Measurements from ENCODE around the gene CMSS1. TPM values are rescaled to one million over a fixed set of nuclear protein-coding genes. Genes with fewer than 3 reads are reported as not detected.
"Not testable (repeated sequence)": the region's sequence is repeated elsewhere in the genome, so short reads cannot be mapped to it uniquely, and the experiment has no call there.

Gene CMSS1
- total RNA-seq, 1 experiment from 2014 or later = 98.6 TPM

DNA sequence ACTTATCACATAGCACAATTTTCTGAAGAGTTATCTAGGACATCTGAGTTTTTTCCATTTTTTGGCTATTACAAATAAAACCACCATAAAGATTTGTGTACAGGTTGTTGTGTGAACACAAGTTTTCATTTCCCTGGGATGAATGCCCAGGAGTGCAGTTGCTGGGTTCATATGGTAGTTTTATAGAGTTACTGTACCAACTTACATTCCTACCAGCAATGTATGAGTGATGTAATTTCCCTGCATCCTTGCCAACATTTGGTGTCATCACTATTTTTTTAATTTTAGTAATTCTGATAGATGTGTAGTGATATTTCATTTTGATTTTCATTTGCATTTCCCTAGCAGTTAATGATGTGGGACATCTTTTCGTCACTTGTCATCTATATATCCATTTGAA is 276.2 kb downstream of the CMSS1 start:
- Histone ChIP-seq H3K27ac (ENCODE audit: low read depth, low read length, poor library complexity, severe bottlenecking) (no peak overlapping the region), H3K36me3 (ENCODE audit: insufficient read depth, low read length, poor library complexity, severe bottlenecking) (no peaks in the 10 kb centered on the region), H3K27me3 (replicated peaks; ENCODE audit: insufficient read depth, low read depth, low read length, poor library complexity) (no peaks in the 10 kb centered on the region), H3K9me3 (ENCODE audit: low read depth, low read length, poor library complexity, severe bottlenecking) (no peaks in the 10 kb centered on the region), H3K4me3 (ENCODE audit: low read depth, low read length, poor library complexity, severe bottlenecking) (no peak overlapping the region), H3K4me1 (ENCODE audit: insufficient read depth, low read length, poor library complexity, severe bottlenecking) (peaks cover 17% of the 10 kb centered on the region)
- DNase-seq (ENCODE audit: low spot score) = no peak
- BruUV-seq (replicated peaks) = no TSS peak
- TF ChIP-seq EZH2 (IDR thresholded peaks at IDR 0.05; ENCODE audit: borderline replicate concordance, low read depth, low read length, poor library complexity, severe bottlenecking) = no peak
- TF ChIP-seq, protein P1, sequence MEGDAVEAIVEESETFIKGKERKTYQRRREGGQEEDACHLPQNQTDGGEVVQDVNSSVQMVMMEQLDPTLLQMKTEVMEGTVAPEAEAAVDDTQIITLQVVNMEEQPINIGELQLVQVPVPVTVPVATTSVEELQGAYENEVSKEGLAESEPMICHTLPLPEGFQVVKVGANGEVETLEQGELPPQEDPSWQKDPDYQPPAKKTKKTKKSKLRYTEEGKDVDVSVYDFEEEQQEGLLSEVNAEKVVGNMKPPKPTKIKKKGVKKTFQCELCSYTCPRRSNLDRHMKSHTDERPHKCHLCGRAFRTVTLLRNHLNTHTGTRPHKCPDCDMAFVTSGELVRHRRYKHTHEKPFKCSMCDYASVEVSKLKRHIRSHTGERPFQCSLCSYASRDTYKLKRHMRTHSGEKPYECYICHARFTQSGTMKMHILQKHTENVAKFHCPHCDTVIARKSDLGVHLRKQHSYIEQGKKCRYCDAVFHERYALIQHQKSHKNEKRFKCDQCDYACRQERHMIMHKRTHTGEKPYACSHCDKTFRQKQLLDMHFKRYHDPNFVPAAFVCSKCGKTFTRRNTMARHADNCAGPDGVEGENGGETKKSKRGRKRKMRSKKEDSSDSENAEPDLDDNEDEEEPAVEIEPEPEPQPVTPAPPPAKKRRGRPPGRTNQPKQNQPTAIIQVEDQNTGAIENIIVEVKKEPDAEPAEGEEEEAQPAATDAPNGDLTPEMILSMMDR (conservative IDR thresholded peaks at IDR 0.05; ENCODE audit: low read depth, low read length) = no peak
- ChIA-PET CTCF (no interaction called here), POLR2A (ENCODE audit: low non-redundant PET) (no interaction called here)
- intact Hi-C loops (cut with micrococcal nuclease; ENCODE audit: unreplicated experiment) = no loop called here

DNA sequence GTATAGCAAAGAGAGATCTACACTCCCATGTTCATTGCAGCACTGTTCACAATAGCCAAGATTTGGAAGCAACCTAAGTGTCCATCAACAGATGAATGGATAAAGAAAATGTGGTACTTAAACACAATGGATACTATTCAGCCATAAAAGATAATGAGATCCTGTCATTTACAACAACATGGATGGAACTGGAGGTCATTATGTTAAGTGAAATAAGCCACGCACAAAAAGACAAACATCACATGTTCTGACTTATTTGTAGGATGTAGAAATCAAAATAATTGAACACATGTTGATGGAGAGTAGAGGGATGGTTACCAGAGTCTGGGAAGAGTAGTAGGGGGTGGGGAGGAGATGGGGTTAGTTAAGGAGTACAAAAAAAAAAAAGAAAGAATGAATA is 278.6 kb downstream of the CMSS1 start:
- H3K4me3 ChIP-seq (ENCODE audit: low read depth, low read length, poor library complexity, severe bottlenecking); BruUV-seq (replicated peaks); H3K27ac ChIP-seq (ENCODE audit: low read depth, low read length, poor library complexity, severe bottlenecking); CTCF ChIA-PET; H3K36me3 ChIP-seq (ENCODE audit: insufficient read depth, low read length, poor library complexity, severe bottlenecking); H3K27me3 ChIP-seq (replicated peaks; ENCODE audit: insufficient read depth, low read depth, low read length, poor library complexity); DNase-seq (ENCODE audit: low spot score); intact Hi-C loops (cut with micrococcal nuclease; ENCODE audit: unreplicated experiment); POLR2A ChIA-PET (ENCODE audit: low non-redundant PET); H3K9me3 ChIP-seq (ENCODE audit: low read depth, low read length, poor library complexity, severe bottlenecking): not testable (repeated sequence)
- peaks cover 13% of the 10 kb centered on the region for H3K4me1 ChIP-seq (ENCODE audit: insufficient read depth, low read length, poor library complexity, severe bottlenecking)

DNA sequence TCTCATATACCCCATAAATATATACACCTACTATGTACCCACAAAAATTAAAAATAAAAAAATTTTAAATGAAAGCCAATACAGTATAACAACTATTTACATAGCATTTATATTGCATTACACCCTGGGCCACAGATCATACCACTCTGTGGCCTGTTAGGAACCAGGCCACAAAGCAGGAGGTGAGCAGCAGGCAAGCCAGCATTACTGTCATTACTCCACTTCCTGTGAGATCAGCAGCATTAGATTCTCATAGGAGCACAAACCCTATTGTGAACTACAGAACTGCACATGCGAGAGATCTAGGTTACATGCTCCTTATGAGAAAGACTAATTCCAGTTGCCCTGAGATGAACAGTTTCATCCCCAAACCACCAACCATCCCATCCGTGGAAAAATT is 279.2 kb downstream of the CMSS1 start:
- BruUV-seq (replicated peaks) = no TSS peak
- TF ChIP-seq EZH2 (IDR thresholded peaks at IDR 0.05; ENCODE audit: borderline replicate concordance, low read depth, low read length, poor library complexity, severe bottlenecking) = no peak
- TF ChIP-seq, protein P1 (conservative IDR thresholded peaks at IDR 0.05; ENCODE audit: low read depth, low read length) = no peak
- H3K4me1 ChIP-seq (ENCODE audit: insufficient read depth, low read length, poor library complexity, severe bottlenecking) = peaks cover 13% of the 10 kb centered on the region
- DNase-seq (ENCODE audit: low spot score) = no peak
- no peaks in the 10 kb centered on the region for H3K36me3 ChIP-seq (ENCODE audit: insufficient read depth, low read length, poor library complexity, severe bottlenecking)
- H3K9me3 ChIP-seq (ENCODE audit: low read depth, low read length, poor library complexity, severe bottlenecking) = no peaks in the 10 kb centered on the region
- H3K4me3 ChIP-seq (ENCODE audit: low read depth, low read length, poor library complexity, severe bottlenecking) = no peak overlapping the region
- POLR2A ChIA-PET (ENCODE audit: low non-redundant PET) = no interaction called here
- no peak overlapping the region for H3K27ac ChIP-seq (ENCODE audit: low read depth, low read length, poor library complexity, severe bottlenecking)
- intact Hi-C loops (cut with micrococcal nuclease; ENCODE audit: unreplicated experiment) = no loop called here
- H3K27me3 ChIP-seq (replicated peaks; ENCODE audit: insufficient read depth, low read depth, low read length, poor library complexity) = no peaks in the 10 kb centered on the region
- CTCF ChIA-PET = no interaction called here

DNA sequence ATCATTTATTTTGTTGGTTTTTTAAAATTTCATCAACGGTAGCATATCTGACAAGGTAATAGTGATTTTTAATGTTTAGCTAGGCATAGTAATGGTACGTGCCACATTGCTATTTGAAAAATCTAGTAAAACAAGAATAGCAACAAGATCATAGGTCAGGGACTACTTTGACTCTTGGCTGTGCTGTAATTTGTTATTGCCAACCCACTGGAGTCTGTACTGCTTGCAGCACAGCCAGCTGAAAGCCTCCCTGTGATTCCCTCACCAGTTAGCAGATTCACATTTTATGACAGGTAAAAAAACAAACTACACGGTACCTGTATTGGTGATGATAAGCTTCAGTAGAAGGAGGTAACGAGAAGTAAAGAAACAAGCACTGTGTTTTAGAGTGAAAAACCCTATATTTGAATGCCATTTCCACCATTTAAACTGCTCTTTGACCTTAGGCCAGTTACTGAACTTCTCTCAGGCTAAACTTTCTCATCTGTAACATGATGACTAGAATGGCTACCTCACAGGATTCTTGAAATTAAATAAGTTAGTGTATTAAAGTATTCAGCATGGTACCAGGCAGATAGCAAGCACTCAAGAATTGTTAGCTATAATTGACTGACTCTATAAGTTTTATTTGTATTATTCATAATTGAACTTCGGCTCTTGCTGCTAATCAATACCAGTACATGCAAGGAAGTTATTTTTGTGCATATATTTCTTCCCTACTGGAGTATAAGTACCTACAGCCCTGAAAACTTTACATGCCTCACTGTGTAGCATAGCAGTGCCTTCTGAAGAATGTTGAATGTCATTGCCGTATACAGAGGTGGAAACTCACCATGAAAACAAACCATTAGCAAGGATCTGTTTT is 280.5 kb downstream of the CMSS1 start:
- POLR2A ChIA-PET (ENCODE audit: low non-redundant PET) = interaction anchor here (0.5 to 0.6 kb wide), 2 partner anchors 24 to 1590 kb away, joined by 9 to 10 read pairs; no protein-coding TSS in a partner anchor
- CTCF ChIA-PET = no interaction called here

More for the DNA sequence above, 280.5 kb downstream of the CMSS1 start:
- Histone ChIP-seq H3K36me3 (ENCODE audit: insufficient read depth, low read length, poor library complexity, severe bottlenecking) (no peaks in the 10 kb centered on the region), H3K27ac (ENCODE audit: low read depth, low read length, poor library complexity, severe bottlenecking) (no peak overlapping the region), H3K27me3 (replicated peaks; ENCODE audit: insufficient read depth, low read depth, low read length, poor library complexity) (no peaks in the 10 kb centered on the region), H3K4me1 (ENCODE audit: insufficient read depth, low read length, poor library complexity, severe bottlenecking) (peaks cover 13% of the 10 kb centered on the region), H3K4me3 (ENCODE audit: low read depth, low read length, poor library complexity, severe bottlenecking) (no peak overlapping the region), H3K9me3 (ENCODE audit: low read depth, low read length, poor library complexity, severe bottlenecking) (no peaks in the 10 kb centered on the region)
- BruUV-seq (replicated peaks) = no TSS peak
- TF ChIP-seq EZH2 (IDR thresholded peaks at IDR 0.05; ENCODE audit: borderline replicate concordance, low read depth, low read length, poor library complexity, severe bottlenecking) = no peak
- TF ChIP-seq, protein P1 (conservative IDR thresholded peaks at IDR 0.05; ENCODE audit: low read depth, low read length) = no peak
- intact Hi-C loops (cut with micrococcal nuclease; ENCODE audit: unreplicated experiment) = no loop called here
- no peak for DNase-seq (ENCODE audit: low spot score)

Data from A673 (cell line).